Stimulated activated naive B cell treated with anti-CD40 and anti-IgM and Interleukin-4, amounts not matched to agents 10 μg/mL and 1 μg/mL and 100 μg/mL, for 72 hours (primary cell): ENCODE measurements around the gene BCAM.

Source experiments
- ATAC-seq, 2 donors: fragments of 150-1000 bp; cut with Tn5 transposase; replicated peaks; 2 replicates each; pipeline ENCODE4 v1.10.0; 2021; ENCODE audit warnings: moderate library complexity in 1 of 2
- DNase-seq: peaks from one replicate; pipeline ENCODE4 v3.0.0; 2021
- H3K27ac Mint-ChIP-seq: one replicate; pipeline ENCODE4 v1.8.0; 2022; ENCODE audit warnings: mild to moderate bottlenecking, mixed read lengths
- H3K27me3 Mint-ChIP-seq, 2 donors: one replicate each; pipeline ENCODE4 v1.8.0; 2022; ENCODE audit warnings: mixed read lengths in 2 of 2
- H3K36me3 Mint-ChIP-seq, 2 donors: one replicate each; pipeline ENCODE4 v1.8.0; 2022; ENCODE audit warnings: mixed read lengths in 2 of 2, mild to moderate bottlenecking in 1 of 2
- H3K4me1 Mint-ChIP-seq, 2 donors: one replicate each; pipeline ENCODE4 v1.8.0; 2022; ENCODE audit warnings: mixed read lengths in 2 of 2, mild to moderate bottlenecking in 1 of 2
- H3K4me3 Mint-ChIP-seq, 2 donors: one replicate each; pipeline ENCODE4 v1.8.0; 2022; ENCODE audit warnings: mild to moderate bottlenecking in 2 of 2, mixed read lengths in 2 of 2, moderate library complexity in 1 of 2
- H3K9me3 Mint-ChIP-seq, 2 donors: one replicate each; pipeline ENCODE4 v1.8.0; 2022; ENCODE audit warnings: mixed read lengths in 2 of 2, mild to moderate bottlenecking in 1 of 2

The BCAM gene

GRCh38 chr19:44806291-44806690, 2.6 kb upstream of the BCAM start:
- Mint-ChIP-seq H3K9me3 (no peaks in the 10 kb centered on the region), H3K4me1 (peaks cover 7 to 16% of the 10 kb centered on the region in 2 donors), H3K4me3 (no peak overlapping the region), H3K27ac (no peak overlapping the region), H3K36me3 (peaks cover 0 to 1% of the 10 kb centered on the region in 2 donors), H3K27me3 (peaks cover 43 to 58% of the 10 kb centered on the region in 2 donors)
- no peak for ATAC-seq
- DNase-seq: no peak

- ATAC-seq (no peak), DNase-seq (no peak)
- Mint-ChIP-seq H3K36me3 (peaks cover 0 to 1% of the 10 kb centered on the region in 2 donors), H3K27me3 (peaks cover 50 to 64% of the 10 kb centered on the region in 2 donors), H3K4me3 (no peak overlapping the region), H3K4me1 (peaks cover 7 to 16% of the 10 kb centered on the region in 2 donors), H3K27ac (no peak overlapping the region), H3K9me3 (no peaks in the 10 kb centered on the region)
Measured at GRCh38 chr19:44807162-44807561, 1.7 kb upstream of the BCAM start.

- peaks cover 0 to 1% of the 10 kb centered on the region in 2 donors for H3K36me3 Mint-ChIP-seq
- H3K4me1 Mint-ChIP-seq: peaks cover 5 to 16% of the 10 kb centered on the region in 2 donors
- H3K27ac Mint-ChIP-seq: no peak overlapping the region
- H3K27me3 Mint-ChIP-seq: peaks cover 45 to 58% of the 10 kb centered on the region in 2 donors
- H3K4me3 Mint-ChIP-seq: peak overlapping the region in 1 of 2 donors; percentile 39
- ATAC-seq (peak; percentile 25 to 27), DNase-seq (no peak)
- H3K9me3 Mint-ChIP-seq: no peaks in the 10 kb centered on the region
Measured at GRCh38 chr19:44807652-44808462, 1.0 kb upstream of the BCAM start.

- ATAC-seq (no peak), DNase-seq (no peak)
- Mint-ChIP-seq H3K27ac (no peak overlapping the region), H3K9me3 (no peaks in the 10 kb centered on the region), H3K4me3 (no peak overlapping the region), H3K36me3 (no peaks in the 10 kb centered on the region), H3K4me1 (peaks cover 5 to 16% of the 10 kb centered on the region in 2 donors), H3K27me3 (peaks cover 52 to 54% of the 10 kb centered on the region in 2 donors)
Measured at GRCh38 chr19:44809577-44810233, 802 bp downstream of the BCAM start.

GRCh38 chr19:44810234-44811121, 1.6 kb downstream of the BCAM start:
- peak overlapping the region; percentile 54 for H3K27ac Mint-ChIP-seq
- ATAC-seq (no peak), DNase-seq (no peak)
- H3K36me3 Mint-ChIP-seq: no peaks in the 10 kb centered on the region
- peaks cover 52 to 54% of the 10 kb centered on the region in 2 donors for H3K27me3 Mint-ChIP-seq
- peaks cover 5 to 16% of the 10 kb centered on the region in 2 donors for H3K4me1 Mint-ChIP-seq
- H3K9me3 Mint-ChIP-seq: no peaks in the 10 kb centered on the region
- H3K4me3 Mint-ChIP-seq: no peak overlapping the region

GRCh38 chr19:44811122-44811419, 2.2 kb downstream of the BCAM start:
- Mint-ChIP-seq H3K9me3 (no peaks in the 10 kb centered on the region), H3K36me3 (no peaks in the 10 kb centered on the region), H3K27me3 (peaks cover 52 to 54% of the 10 kb centered on the region in 2 donors), H3K4me3 (no peak overlapping the region), H3K27ac (no peak overlapping the region), H3K4me1 (peaks cover 5 to 16% of the 10 kb centered on the region in 2 donors)
- ATAC-seq (no peak), DNase-seq (no peak)

- no peak overlapping the region for H3K27ac Mint-ChIP-seq
- no peak overlapping the region for H3K4me3 Mint-ChIP-seq
- H3K4me1 Mint-ChIP-seq: peaks cover 5 to 16% of the 10 kb centered on the region in 2 donors
- H3K27me3 Mint-ChIP-seq: peaks cover 45 to 49% of the 10 kb centered on the region in 2 donors
- DNase-seq: no peak
- no peaks in the 10 kb centered on the region for H3K36me3 Mint-ChIP-seq
- H3K9me3 Mint-ChIP-seq: no peaks in the 10 kb centered on the region
- no peak for ATAC-seq
Measured at GRCh38 chr19:44812142-44812718, 3.3 kb downstream of the BCAM start.

- ATAC-seq: no peak
- peaks cover 4 to 13% of the 10 kb centered on the region in 2 donors for H3K4me1 Mint-ChIP-seq
- no peak for DNase-seq
- no peaks in the 10 kb centered on the region for H3K9me3 Mint-ChIP-seq
- no peaks in the 10 kb centered on the region for H3K36me3 Mint-ChIP-seq
- no peak overlapping the region for H3K27ac Mint-ChIP-seq
- H3K4me3 Mint-ChIP-seq: no peak overlapping the region
- H3K27me3 Mint-ChIP-seq: peaks cover 37 to 43% of the 10 kb centered on the region in 2 donors
Measured at GRCh38 chr19:44813070-44813840, 4.4 kb downstream of the BCAM start.

- DNase-seq (no peak), ATAC-seq (no peak)
- Mint-ChIP-seq H3K27ac (no peak overlapping the region), H3K4me1 (peaks cover 0 to 7% of the 10 kb centered on the region in 2 donors), H3K27me3 (peaks cover 33 to 38% of the 10 kb centered on the region in 2 donors), H3K9me3 (no peaks in the 10 kb centered on the region), H3K4me3 (no peak overlapping the region), H3K36me3 (no peaks in the 10 kb centered on the region)
Measured at GRCh38 chr19:44813841-44814470, 5.1 kb downstream of the BCAM start.

- no peaks in the 10 kb centered on the region for H3K9me3 Mint-ChIP-seq
- H3K4me1 Mint-ChIP-seq: peaks cover 0 to under 1% of the 10 kb centered on the region in 2 donors
- peaks cover 32 to 33% of the 10 kb centered on the region in 2 donors for H3K27me3 Mint-ChIP-seq
- H3K27ac Mint-ChIP-seq: no peak overlapping the region
- no peak for ATAC-seq
- DNase-seq: no peak
- no peaks in the 10 kb centered on the region for H3K36me3 Mint-ChIP-seq
- H3K4me3 Mint-ChIP-seq: no peak overlapping the region
Measured at GRCh38 chr19:44814517-44814916, 5.6 kb downstream of the BCAM start.

GRCh38 chr19:44816301-44816700, 7.4 kb downstream of the BCAM start:
- Mint-ChIP-seq H3K4me1 (no peaks in the 10 kb centered on the region), H3K27ac (no peak overlapping the region), H3K27me3 (peaks cover 25% of the 10 kb centered on the region in 2 donors), H3K4me3 (no peak overlapping the region), H3K9me3 (no peaks in the 10 kb centered on the region), H3K36me3 (no peaks in the 10 kb centered on the region)
- ATAC-seq: no peak
- no peak for DNase-seq

- Mint-ChIP-seq H3K36me3 (no peaks in the 10 kb centered on the region), H3K9me3 (no peaks in the 10 kb centered on the region), H3K27me3 (peaks cover 18 to 25% of the 10 kb centered on the region in 2 donors), H3K4me1 (no peaks in the 10 kb centered on the region), H3K27ac (no peak overlapping the region), H3K4me3 (no peak overlapping the region)
- DNase-seq (no peak), ATAC-seq (no peak)
Measured at GRCh38 chr19:44817725-44818465, 9.0 kb downstream of the BCAM start.
